Measurements from ENCODE around the gene PACS2.

PACS2 gene

GRCh38 chr14:105389534-105389933 lies 75.0 kb downstream of the PACS2 start:
- DNase-seq, result no peak

DNA sequence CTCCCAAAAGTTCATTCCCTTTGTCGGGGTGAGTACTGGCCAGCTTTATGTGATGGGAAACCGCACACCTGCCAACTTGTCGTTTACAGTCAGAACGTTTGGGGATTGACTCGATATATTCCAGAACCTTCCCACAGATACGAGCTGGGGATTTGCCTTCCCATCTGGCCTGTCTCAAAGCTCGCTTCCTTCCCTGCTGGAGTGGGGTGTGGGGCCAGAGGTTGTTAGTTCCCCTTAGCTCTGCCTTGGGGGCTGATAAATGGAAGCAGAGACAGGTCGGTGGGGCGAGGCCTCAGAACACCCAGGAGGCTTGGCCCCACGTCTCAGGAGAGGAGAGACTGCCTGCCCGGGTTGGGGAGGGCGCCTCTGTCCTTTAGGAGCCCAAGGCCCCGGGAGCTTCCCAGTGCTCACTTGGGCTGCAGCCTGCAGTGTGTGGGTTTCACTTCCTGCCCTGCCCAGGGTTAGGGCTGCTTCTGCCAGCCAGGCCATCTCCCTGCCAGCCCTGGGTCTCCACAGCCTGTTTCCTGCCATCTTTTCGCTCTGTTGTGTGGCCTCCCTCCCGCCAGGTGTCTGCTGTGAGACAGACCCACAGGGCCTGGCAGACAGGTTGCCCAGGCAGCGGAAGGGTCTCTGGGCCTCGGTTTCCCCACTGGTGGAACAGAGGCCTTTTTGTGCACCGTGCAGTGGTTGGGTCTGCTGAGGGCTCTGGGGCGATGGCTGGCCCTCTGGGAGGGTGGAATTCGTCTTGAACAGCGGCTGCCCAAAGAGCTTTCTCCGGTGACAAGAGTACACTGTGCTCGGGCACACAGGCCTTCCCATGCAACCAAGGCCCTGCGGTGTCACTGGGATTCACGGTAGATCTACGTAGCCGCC lies 75.7 kb downstream of the PACS2 start:
- DNase-seq, result no peak

DNA sequence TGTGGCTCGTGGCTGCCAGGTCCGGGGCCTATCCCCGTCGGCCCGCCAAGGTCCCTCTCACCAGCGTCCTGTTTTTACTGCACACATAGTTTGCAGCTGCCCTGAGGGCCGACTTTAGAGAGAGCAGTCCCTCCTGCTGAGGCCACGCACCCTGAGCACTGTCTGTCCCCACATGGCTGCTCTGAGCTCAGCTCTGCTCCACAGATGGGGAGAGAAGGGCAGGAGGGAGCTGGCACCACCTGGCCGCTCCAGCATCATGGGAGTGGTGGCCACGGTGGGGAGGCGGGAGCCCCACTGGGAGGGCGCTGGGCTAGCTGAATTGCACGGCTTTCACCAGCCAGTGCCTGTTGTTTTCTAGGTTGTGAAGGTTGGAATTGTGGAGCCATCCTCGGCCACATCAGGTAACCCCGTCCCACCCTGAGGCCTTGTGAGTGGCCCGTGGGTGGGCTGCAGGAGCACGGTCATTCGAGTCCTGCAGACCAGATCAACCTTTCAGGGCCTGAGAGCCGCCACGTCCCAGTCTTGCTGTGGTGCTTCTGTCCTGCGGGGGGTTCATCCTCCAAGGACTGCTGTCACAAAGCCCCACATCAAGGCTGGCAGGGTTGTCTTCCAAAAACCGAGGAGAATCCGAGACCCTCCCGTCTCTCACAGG lies 76.4 kb downstream of the PACS2 start:
- DNase-seq, result no peak

GRCh38 chr14:105391541-105391940 lies 77.0 kb downstream of the PACS2 start:
- no peak for DNase-seq

DNA sequence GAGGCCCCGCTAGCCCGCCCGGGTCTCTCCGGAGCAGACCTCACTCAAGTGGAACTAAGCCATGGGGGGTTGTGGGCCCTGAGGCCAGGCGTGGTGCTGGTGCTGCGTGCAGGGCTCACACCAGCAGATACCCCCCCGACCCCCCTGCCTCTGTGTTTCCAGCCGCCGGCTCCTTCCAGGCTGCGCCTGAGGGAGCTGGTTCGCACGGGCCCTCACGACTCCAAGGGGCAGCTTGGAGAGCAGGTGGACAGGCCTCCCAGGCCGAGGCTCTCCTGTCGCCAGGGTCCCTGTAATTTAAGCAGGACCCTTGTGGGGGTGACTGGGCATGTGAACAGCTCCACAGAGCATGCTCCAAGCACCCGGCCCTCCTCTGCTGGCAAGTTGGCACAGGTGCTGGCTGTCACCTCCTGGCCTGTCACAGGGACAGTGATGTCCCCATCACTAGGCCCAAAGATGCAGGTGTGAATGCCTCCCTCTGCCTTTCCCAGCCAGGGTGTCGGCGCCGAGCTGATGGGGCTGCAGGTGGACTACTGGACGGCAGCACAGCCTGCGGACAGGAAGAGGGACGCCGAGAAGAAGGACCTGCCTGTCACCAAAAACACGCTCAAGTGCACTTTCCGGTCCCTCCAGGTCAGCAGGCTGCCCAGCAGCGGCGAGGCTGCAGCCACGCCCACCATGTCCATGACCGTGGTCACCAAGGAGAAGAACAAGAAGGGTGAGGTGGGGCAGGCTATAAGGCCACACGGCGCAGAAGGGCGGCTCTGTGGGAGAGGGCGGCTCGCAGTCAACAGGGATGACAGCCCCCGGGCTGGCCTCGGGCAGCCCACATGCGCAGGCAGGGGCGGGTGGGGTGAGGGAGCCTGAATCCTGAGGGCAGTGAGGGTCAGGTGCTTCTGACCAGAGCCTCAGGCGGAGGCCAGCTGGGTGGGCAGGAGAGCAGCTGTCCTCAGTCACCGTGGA lies 77.9 kb downstream of the PACS2 start:
- DNase-seq, result no peak

GRCh38 chr14:105393151-105393550 lies 78.6 kb downstream of the PACS2 start:
- no peak for DNase-seq

DNA sequence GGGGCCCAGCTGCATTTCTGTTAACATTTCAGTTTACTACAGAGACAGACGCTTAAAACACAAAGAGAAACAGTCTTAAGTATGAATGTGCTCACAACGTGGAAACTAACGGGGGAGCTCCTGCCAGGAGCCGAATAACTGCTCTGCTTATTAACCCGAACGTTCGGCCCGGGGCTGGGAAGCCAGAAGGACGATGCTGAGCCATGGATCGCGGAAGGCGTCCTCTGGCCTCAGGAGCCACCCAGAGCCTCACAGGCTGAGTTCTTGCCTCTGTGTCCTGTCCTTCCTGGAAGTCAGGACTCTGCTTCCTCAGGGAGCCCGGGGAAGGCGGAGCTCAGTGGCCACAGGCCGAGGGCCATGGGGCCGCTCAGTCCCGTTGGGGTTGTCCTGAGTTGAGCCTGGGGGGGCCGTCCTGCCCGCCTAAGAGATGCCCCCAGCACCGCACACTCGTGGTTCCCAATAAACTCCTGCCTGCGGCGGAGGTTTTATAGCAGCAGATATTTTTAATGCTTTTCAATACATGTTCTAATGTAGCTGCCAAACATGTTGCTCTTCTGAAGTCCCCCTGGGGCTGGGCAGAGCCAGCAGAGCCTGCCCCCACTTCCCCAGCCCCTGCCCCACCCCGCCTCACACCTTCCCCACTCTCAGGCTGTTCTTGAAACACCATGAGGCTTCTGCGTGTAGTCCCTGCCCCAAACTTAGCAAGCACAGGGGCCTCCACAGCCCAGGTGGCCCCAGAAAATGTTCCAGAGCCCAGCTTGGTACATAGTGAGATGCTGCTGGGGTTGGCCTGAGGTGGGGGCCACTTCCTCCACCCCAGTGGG lies 80.4 kb downstream of the PACS2 start:
- no peak for DNase-seq

DNA sequence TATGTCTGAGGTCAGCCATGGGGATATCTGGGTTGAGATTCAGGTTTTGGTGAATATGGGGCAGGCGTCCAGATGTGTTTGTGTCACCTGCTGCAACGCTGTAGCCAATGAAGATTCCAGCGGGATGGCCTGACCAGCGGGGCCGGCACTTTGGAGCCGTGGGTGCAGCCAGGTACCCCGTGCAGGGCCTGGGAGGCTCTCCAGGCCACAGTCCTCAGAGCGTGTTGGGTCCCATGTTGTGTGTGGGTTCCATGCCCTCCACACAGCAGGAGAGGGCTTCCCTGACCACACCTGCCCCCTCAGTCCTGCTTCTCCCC lies 80.9 kb downstream of the PACS2 start:
- DNase-seq, result no peak

GRCh38 chr14:105397350-105397931 lies 82.9 kb downstream of the PACS2 start:
- DNase-seq, result no peak

- peak; percentile 82 for DNase-seq
Measured at GRCh38 chr14:105398044-105398725, 83.6 kb downstream of the PACS2 start, which contains the start of gene TEX22. Gene TEX22, plus strand, starts transcription at chr14:105398538. Its CDS starts 803 bp downstream, at chr14:105399341.

GRCh38 chr14:105398726-105399465 lies 84.3 kb downstream of the PACS2 start:
- no peak for DNase-seq

GRCh38 chr14:105399466-105399775 lies 84.9 kb downstream of the PACS2 start:
- DNase-seq, result no peak

- no peak for DNase-seq
Measured at GRCh38 chr14:105400016-105400415, 85.5 kb downstream of the PACS2 start.

- no peak for DNase-seq
Measured at GRCh38 chr14:105401699-105402098, 87.2 kb downstream of the PACS2 start.

DNA sequence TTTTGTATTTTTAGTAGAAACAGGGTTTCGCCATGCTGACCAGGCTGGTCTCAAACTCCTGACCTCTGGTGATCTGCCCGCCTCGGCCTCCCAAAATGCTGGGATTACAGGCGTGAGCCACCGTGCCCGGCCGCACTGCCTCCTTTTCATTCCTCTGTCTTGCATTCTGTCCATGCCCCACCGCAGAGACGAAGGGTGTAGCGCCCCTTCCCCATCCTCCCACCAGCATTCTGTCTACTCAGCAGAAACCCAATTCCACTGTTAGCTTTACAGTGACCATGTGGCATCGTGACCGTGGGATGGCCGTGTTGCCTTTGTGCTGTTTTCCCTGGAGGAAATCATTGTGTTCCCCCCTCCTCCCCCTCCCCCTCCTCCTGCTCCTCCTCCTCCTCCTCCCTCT lies 94.0 kb downstream of the PACS2 start:
- no peak for DNase-seq

DNA sequence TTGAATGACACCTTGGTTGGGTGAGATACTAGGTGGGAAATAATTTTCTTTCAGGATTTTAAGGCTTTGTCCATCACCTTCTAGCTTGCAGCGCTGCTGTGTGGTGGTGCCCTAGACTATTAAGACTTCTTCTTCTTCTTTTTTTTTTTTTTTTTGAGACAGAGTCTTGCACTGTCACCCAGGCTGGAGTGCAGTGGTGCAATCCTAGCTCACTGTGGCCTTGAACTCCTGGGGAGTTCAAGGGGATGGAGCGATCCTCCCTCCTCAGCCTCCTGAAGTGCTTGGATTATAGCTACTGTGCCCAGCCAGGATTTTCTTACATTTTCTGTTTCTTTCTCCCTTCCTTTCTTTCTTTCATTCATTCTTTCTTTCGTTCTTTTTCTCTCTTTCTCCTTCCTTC lies 94.8 kb downstream of the PACS2 start:
- DNase-seq, result no peak

- DNase-seq, result no peak
Measured at GRCh38 chr14:105410642-105411016, 96.1 kb downstream of the PACS2 start.

DNA sequence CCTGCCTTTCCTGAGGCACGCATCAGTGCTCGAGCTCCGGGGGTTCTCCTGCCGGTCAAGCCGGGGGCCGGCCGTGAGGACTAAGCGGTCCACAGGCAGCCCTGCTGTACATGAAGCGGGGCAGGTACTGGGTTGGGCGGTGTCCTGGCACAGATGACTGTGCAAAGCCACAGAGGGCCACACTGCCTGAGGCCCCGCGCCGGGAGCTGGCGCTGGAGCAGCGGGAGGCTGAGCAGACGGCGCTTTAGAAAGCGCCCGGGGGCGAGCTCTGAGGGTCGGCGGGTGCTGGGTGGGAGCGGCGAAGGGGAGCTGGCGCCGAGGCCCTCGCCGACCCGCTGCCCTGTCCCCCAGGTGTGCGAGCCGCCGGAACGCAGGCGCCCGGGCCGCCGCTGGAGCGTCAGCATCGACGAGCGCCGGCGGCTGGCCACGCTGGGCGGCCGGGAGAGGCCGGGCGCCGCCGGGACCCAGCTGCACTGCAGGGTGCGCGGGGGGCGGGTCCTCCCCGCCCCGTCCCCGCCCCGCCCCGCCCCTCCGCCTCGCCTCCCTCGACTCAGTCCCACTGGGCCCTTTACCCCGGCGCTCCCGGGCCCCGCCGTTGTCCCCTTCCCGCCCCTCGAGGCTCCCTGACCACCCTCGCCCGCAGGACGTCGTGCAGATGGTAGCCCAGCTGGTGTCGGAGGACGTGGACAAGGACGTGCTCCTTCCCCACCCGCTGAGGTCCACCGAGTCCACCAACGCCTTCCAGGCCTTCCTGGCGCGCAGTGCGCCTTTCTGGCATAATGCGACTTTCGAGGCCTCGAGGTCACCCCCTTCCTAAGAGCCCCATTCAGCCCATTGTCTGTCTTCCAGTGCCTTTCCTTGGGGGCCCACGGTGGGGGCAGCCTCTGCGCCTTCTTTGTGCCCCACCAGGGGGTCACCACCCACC lies 96.7 kb downstream of the PACS2 start:
- DNase-seq, result peak; percentile 45

- DNase-seq, result no peak
Measured at GRCh38 chr14:105411985-105412770, 97.6 kb downstream of the PACS2 start.
